ENCODE measurements around the gene SAXO1. TPM values are rescaled to one million over a fixed set of nuclear protein-coding genes. Genes with fewer than 3 reads are reported as not detected.

SAXO1 gene
- total RNA-seq, 2 experiments from 2014 or later: 0.31 TPM; not detected in 1

GRCh38 chr9:18920141-18921084 is 112.6 kb downstream of the SAXO1 start:
- H3K36me3 Mint-ChIP-seq: no peaks in the 10 kb centered on the region
- peaks cover 1% of the 10 kb centered on the region for H3K27me3 Mint-ChIP-seq
- no peak for DNase-seq
- intact Hi-C loops (cut with micrococcal nuclease): no loop called here
- ChIA-PET POLR2A (no interaction called here), CTCF (no interaction called here)
- H3K9me3 Mint-ChIP-seq: no peaks in the 10 kb centered on the region
- no peak overlapping the region for H3K4me3 Mint-ChIP-seq
- H3K27ac Mint-ChIP-seq: no peak overlapping the region
- H3K4me1 Mint-ChIP-seq (ENCODE audit: low read depth): no peaks in the 10 kb centered on the region

- no peaks in the 10 kb centered on the region for H3K9me3 Mint-ChIP-seq
- H3K27ac Mint-ChIP-seq: no peak overlapping the region
- POLR2A ChIA-PET: no interaction called here
- H3K4me1 Mint-ChIP-seq (ENCODE audit: low read depth): no peaks in the 10 kb centered on the region
- DNase-seq: no peak
- H3K36me3 Mint-ChIP-seq: no peaks in the 10 kb centered on the region
- intact Hi-C loops (cut with micrococcal nuclease): no loop called here
- CTCF ChIA-PET: no interaction called here
- H3K4me3 Mint-ChIP-seq: no peak overlapping the region
- peaks cover 1% of the 10 kb centered on the region for H3K27me3 Mint-ChIP-seq
Observed at GRCh38 chr9:18911714-18912342, 121.2 kb downstream of the SAXO1 start.

GRCh38 chr9:18910916-18911315 is 122.1 kb downstream of the SAXO1 start:
- ChIA-PET CTCF (interaction anchor here (0.8 kb wide), 1 partner anchor 656 kb away, joined by 3 read pairs; no protein-coding TSS in a partner anchor), POLR2A (no interaction called here)
- Mint-ChIP-seq H3K9me3 (no peaks in the 10 kb centered on the region), H3K4me3 (no peak overlapping the region), H3K36me3 (no peaks in the 10 kb centered on the region), H3K4me1 (ENCODE audit: low read depth) (no peaks in the 10 kb centered on the region), H3K27ac (no peak overlapping the region), H3K27me3 (peaks cover 1% of the 10 kb centered on the region)
- no peak for DNase-seq
- intact Hi-C loops (cut with micrococcal nuclease): no loop called here

- Mint-ChIP-seq H3K27me3 (peaks cover 1% of the 10 kb centered on the region), H3K4me1 (ENCODE audit: low read depth) (no peaks in the 10 kb centered on the region), H3K4me3 (no peak overlapping the region), H3K27ac (no peak overlapping the region), H3K9me3 (no peaks in the 10 kb centered on the region), H3K36me3 (no peaks in the 10 kb centered on the region)
- DNase-seq: no peak
- CTCF ChIA-PET: interaction anchor here (0.8 kb wide), 1 partner anchor 656 kb away, joined by 3 read pairs; no protein-coding TSS in a partner anchor
- intact Hi-C loops (cut with micrococcal nuclease): no loop called here
- POLR2A ChIA-PET: no interaction called here
Observed at GRCh38 chr9:18910435-18910834, 122.6 kb downstream of the SAXO1 start.

- Mint-ChIP-seq H3K36me3 (no peaks in the 10 kb centered on the region), H3K27me3 (peaks cover 1% of the 10 kb centered on the region), H3K27ac (no peak overlapping the region), H3K4me3 (no peak overlapping the region), H3K4me1 (ENCODE audit: low read depth) (no peaks in the 10 kb centered on the region), H3K9me3 (no peaks in the 10 kb centered on the region)
- intact Hi-C loops (cut with micrococcal nuclease): no loop called here
- ChIA-PET POLR2A (no interaction called here), CTCF (no interaction called here)
- no peak for DNase-seq
Observed at GRCh38 chr9:18909140-18910018, 123.6 kb downstream of the SAXO1 start.

- Mint-ChIP-seq H3K36me3 (no peaks in the 10 kb centered on the region), H3K27ac (no peak overlapping the region), H3K4me1 (ENCODE audit: low read depth) (no peaks in the 10 kb centered on the region), H3K9me3 (no peaks in the 10 kb centered on the region), H3K4me3 (no peak overlapping the region), H3K27me3 (peaks cover 1% of the 10 kb centered on the region)
- no peak for DNase-seq
- CTCF ChIA-PET: no interaction called here
- POLR2A ChIA-PET: no interaction called here
- intact Hi-C loops (cut with micrococcal nuclease): no loop called here
Observed at GRCh38 chr9:18907927-18908625, 124.9 kb downstream of the SAXO1 start.

GRCh38 chr9:18906656-18907395 is 126.2 kb downstream of the SAXO1 start:
- no peak for DNase-seq

GRCh38 chr9:18905883-18906629 is 127.0 kb downstream of the SAXO1 start:
- CTCF ChIA-PET: no interaction called here
- Mint-ChIP-seq H3K27ac (no peak overlapping the region), H3K4me1 (ENCODE audit: low read depth) (no peaks in the 10 kb centered on the region), H3K9me3 (peaks cover 12% of the 10 kb centered on the region), H3K4me3 (no peak overlapping the region), H3K36me3 (no peaks in the 10 kb centered on the region), H3K27me3 (peaks cover 1% of the 10 kb centered on the region)
- POLR2A ChIA-PET: no interaction called here
- no peak for DNase-seq
- intact Hi-C loops (cut with micrococcal nuclease): no loop called here

More at GRCh38 chr9:18906656-18907395, 126.2 kb downstream of the SAXO1 start:
- Mint-ChIP-seq H3K4me1 (ENCODE audit: low read depth) (no peaks in the 10 kb centered on the region), H3K27ac (no peak overlapping the region), H3K9me3 (peaks cover 10% of the 10 kb centered on the region), H3K36me3 (no peaks in the 10 kb centered on the region), H3K27me3 (peaks cover 1% of the 10 kb centered on the region), H3K4me3 (no peak overlapping the region)
- CTCF ChIA-PET: no interaction called here
- POLR2A ChIA-PET: no interaction called here
- intact Hi-C loops (cut with micrococcal nuclease): no loop called here

- H3K4me1 Mint-ChIP-seq (ENCODE audit: low read depth): no peaks in the 10 kb centered on the region
- H3K36me3 Mint-ChIP-seq: no peaks in the 10 kb centered on the region
- H3K4me3 Mint-ChIP-seq: no peak overlapping the region
- intact Hi-C loops (cut with micrococcal nuclease): no loop called here
- ChIA-PET CTCF (no interaction called here), POLR2A (no interaction called here)
- no peak for DNase-seq
- peaks cover 14% of the 10 kb centered on the region for H3K9me3 Mint-ChIP-seq
- peaks cover 1% of the 10 kb centered on the region for H3K27me3 Mint-ChIP-seq
- H3K27ac Mint-ChIP-seq: no peak overlapping the region
Observed at GRCh38 chr9:18905028-18905882, 127.8 kb downstream of the SAXO1 start.

GRCh38 chr9:18903450-18903849 is 129.6 kb downstream of the SAXO1 start:
- intact Hi-C loops (cut with micrococcal nuclease): no loop called here
- Mint-ChIP-seq H3K9me3 (peaks cover 17% of the 10 kb centered on the region), H3K27me3 (no peaks in the 10 kb centered on the region), H3K4me1 (ENCODE audit: low read depth) (no peaks in the 10 kb centered on the region), H3K27ac (no peak overlapping the region), H3K4me3 (no peak overlapping the region), H3K36me3 (no peaks in the 10 kb centered on the region)
- DNase-seq: no peak
- ChIA-PET CTCF (no interaction called here), POLR2A (no interaction called here)
